Ishikawa (cell line): ENCODE measurements around the gene TBC1D24.

ENCODE experiments used
- CEBPB ChIP-seq: IDR thresholded peaks from 2 replicates; pipeline ENCODE4 v1.6.1; 2012
- CREB1 ChIP-seq: IDR thresholded peaks from 2 replicates; pipeline ENCODE4 v1.6.1; 2012; ENCODE audit warnings: low read depth
- EGR1 ChIP-seq: IDR thresholded peaks from 2 replicates; pipeline ENCODE4 v1.6.1; 2012
- EP300 ChIP-seq: IDR thresholded peaks from 2 replicates; pipeline ENCODE4 v1.6.1; 2012; ENCODE audit warnings: borderline replicate concordance
- FOXM1 ChIP-seq: IDR thresholded peaks from 2 replicates; pipeline ENCODE4 v1.6.1; 2012; ENCODE audit warnings: low read depth, borderline replicate concordance
- NFIC ChIP-seq: IDR thresholded peaks from 2 replicates; pipeline ENCODE4 v1.6.1; 2012
- RAD21 ChIP-seq: IDR thresholded peaks from 2 replicates; pipeline ENCODE4 v1.6.1; 2012; ENCODE audit warnings: low read depth
- TAF1 ChIP-seq: IDR thresholded peaks from 2 replicates; pipeline ENCODE4 v1.6.1; 2012; ENCODE audit warnings: low read depth, mild to moderate bottlenecking
- TCF12 ChIP-seq: IDR thresholded peaks from 2 replicates; pipeline ENCODE4 v1.6.1; 2012; ENCODE audit warnings: low read depth
- TEAD4 ChIP-seq: IDR thresholded peaks from 2 replicates; pipeline ENCODE4 v1.6.1; 2012
- YY1 ChIP-seq: IDR thresholded peaks from 2 replicates; pipeline ENCODE4 v1.6.1; 2012; ENCODE audit warnings: low read depth
- ZBTB7A ChIP-seq: IDR thresholded peaks from 2 replicates; pipeline ENCODE4 v1.6.1; 2012; ENCODE audit warnings: low read depth
- TF ChIP-seq, protein P1 (sequence below): IDR thresholded peaks from 2 replicates; pipeline ENCODE4 v1.6.1; 2012; ENCODE audit warnings: low read depth, mild to moderate bottlenecking
- TF ChIP-seq, protein P2 (sequence below): IDR thresholded peaks from 2 replicates; pipeline ENCODE4 v1.6.1; 2012
- TF ChIP-seq, protein P3 (sequence below): IDR thresholded peaks from 2 replicates; pipeline ENCODE4 v1.6.1; 2012

The TBC1D24 gene

DNA sequence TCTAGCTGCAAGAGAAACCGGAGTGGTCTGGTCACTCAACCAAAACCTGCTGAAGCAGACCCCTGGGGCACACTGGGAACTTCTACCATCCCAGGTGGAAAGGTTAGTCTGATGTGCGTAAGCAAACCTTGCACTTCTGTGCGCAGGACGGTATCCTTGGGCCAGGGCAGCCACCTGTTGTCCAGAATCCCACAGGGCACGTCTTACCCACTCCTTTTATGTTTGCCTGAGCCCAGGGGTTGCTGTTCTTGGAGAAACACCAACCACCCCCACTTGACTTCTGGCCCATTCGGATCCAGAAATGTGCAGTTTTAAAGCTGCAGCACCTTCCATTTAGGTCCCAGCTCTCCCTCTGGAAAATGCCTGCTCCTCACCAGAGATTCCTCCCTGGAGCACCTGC is 18.7 kb downstream of the TBC1D24 start:
- TF ChIP-seq YY1 (no peak), TEAD4 (no peak), EGR1 (no peak), EP300 (no peak), NFIC (no peak), ZBTB7A (no peak), FOXM1 (no peak), TAF1 (no peak), CREB1 (no peak)
- TF ChIP-seq, protein P1, sequence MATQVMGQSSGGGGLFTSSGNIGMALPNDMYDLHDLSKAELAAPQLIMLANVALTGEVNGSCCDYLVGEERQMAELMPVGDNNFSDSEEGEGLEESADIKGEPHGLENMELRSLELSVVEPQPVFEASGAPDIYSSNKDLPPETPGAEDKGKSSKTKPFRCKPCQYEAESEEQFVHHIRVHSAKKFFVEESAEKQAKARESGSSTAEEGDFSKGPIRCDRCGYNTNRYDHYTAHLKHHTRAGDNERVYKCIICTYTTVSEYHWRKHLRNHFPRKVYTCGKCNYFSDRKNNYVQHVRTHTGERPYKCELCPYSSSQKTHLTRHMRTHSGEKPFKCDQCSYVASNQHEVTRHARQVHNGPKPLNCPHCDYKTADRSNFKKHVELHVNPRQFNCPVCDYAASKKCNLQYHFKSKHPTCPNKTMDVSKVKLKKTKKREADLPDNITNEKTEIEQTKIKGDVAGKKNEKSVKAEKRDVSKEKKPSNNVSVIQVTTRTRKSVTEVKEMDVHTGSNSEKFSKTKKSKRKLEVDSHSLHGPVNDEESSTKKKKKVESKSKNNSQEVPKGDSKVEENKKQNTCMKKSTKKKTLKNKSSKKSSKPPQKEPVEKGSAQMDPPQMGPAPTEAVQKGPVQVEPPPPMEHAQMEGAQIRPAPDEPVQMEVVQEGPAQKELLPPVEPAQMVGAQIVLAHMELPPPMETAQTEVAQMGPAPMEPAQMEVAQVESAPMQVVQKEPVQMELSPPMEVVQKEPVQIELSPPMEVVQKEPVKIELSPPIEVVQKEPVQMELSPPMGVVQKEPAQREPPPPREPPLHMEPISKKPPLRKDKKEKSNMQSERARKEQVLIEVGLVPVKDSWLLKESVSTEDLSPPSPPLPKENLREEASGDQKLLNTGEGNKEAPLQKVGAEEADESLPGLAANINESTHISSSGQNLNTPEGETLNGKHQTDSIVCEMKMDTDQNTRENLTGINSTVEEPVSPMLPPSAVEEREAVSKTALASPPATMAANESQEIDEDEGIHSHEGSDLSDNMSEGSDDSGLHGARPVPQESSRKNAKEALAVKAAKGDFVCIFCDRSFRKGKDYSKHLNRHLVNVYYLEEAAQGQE: no peak

DNA sequence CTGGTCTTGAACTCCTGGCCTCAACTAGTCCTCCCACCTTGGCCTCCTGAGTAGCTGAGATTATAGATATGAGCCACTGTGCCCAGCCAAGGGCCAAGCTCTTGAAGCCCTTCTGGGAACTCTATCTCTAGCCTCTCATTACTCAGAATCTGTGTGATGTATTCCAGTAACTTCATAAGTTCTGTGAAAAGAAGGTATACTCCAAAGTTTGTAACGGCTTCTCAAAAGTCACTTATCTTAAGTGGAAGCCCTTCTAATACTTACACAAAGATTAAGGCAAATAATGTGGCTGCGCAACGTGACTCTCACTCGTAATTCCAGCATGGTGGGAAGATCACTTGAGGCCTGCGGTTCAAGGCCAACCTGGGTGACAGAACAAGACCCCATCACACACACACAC is 19.7 kb downstream of the TBC1D24 start:
- TF ChIP-seq, protein P2, sequence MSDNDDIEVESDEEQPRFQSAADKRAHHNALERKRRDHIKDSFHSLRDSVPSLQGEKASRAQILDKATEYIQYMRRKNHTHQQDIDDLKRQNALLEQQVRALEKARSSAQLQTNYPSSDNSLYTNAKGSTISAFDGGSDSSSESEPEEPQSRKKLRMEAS: no peak
- TF ChIP-seq NFIC (no peak), YY1 (no peak), RAD21 (no peak), ZBTB7A (no peak), EGR1 (no peak), TEAD4 (no peak), EP300 (no peak), TCF12 (no peak)
- TF ChIP-seq, protein P3, sequence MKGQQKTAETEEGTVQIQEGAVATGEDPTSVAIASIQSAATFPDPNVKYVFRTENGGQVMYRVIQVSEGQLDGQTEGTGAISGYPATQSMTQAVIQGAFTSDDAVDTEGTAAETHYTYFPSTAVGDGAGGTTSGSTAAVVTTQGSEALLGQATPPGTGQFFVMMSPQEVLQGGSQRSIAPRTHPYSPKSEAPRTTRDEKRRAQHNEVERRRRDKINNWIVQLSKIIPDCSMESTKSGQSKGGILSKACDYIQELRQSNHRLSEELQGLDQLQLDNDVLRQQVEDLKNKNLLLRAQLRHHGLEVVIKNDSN: no peak
- TF ChIP-seq, protein P1: no peak

DNA sequence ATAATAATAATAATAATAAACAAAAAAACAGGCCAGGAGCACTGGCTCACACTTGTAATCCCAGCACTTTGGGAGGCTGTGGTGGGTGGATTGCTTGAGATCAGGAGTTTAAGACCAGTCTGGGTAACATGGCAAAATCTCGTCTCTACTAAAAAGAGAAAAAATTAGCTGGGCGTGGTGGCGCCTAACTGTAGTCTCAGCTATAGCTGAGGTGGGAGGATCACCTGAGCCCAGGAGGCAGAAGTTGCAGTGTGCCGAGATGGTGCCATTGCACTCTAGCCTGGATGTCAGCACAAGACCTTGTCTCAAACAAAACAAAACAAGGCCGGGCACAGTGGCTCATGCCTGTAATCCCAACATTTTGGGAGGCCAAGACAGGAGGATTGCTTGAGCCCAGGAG is 20.1 kb downstream of the TBC1D24 start:
- TF ChIP-seq ZBTB7A (no peak), CREB1 (no peak), FOXM1 (no peak), RAD21 (no peak), YY1 (no peak), EGR1 (no peak), CEBPB (no peak), TCF12 (no peak), NFIC (no peak), TAF1 (no peak), TEAD4 (no peak), EP300 (no peak)
- TF ChIP-seq, protein P1: no peak
- TF ChIP-seq, protein P2: no peak
- TF ChIP-seq, protein P3: no peak

DNA sequence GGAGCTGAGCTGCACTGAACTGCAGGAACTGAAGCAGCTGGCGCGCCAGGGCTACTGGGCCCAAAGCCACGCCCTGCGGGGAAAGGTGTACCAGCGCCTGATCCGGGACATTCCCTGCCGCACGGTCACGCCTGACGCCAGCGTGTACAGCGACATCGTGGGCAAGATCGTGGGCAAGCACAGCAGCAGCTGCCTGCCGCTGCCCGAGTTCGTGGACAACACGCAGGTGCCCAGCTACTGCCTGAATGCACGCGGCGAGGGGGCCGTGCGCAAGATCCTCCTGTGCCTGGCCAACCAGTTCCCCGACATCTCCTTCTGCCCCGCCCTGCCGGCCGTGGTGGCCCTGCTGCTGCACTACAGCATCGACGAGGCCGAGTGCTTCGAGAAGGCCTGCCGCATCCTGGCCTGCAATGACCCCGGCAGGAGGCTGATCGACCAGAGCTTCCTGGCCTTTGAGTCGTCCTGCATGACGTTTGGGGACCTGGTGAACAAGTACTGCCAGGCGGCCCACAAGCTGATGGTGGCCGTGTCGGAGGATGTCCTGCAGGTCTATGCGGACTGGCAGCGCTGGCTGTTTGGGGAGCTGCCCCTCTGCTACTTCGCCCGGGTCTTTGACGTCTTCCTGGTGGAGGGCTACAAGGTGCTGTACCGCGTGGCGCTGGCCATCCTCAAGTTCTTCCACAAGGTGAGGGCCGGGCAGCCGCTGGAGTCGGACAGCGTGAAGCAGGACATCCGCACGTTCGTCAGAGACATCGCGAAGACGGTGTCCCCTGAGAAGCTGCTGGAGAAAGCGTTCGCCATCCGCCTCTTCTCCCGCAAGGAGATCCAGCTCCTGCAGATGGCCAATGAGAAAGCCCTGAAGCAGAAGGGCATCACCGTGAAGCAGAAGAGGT is 21.5 kb downstream of the TBC1D24 start:
- no peak for TF ChIP-seq NFIC
- TF ChIP-seq TCF12: no peak
- TF ChIP-seq RAD21: no peak
- TF ChIP-seq ZBTB7A: no peak
